HepG2 (cell line): ENCODE measurements around the gene CCM2. TPM values are rescaled to one million over a fixed set of nuclear protein-coding genes. Genes with fewer than 3 reads are reported as not detected.

Experiments
- ATAC-seq: fragments of 200-7000 bp; cut with Tn5 transposase; 3 replicates; pipeline ENCODE4 v1.9.1; 2020; ENCODE audit warnings: mild to moderate bottlenecking, moderate library complexity
- BruUV-seq: library from RNA; stranded (reverse); fragments of 400-500 nt; replicated peaks from 2 replicates; lab custom pipeline; 2021; lab: Mats Ljungman, UMichigan
- CTCF ChIA-PET: fragments of 300-600 bp; formaldehyde crosslinking; extraction: SDS; loops from one replicate; lab custom pipeline; 2021; ENCODE audit warnings: low total read pairs, inconsistent platforms, low intra/inter-chr PET ratio; lab: Yijun Ruan, JAX
- POLR2A ChIA-PET: fragments of 350-600 bp; sonication (Branson Sonifier 250); formaldehyde crosslinking; loops from one replicate; lab custom pipeline; 2020; ENCODE audit warnings: antibody characterized with exemption, inconsistent platforms; lab: Yijun Ruan, JAX
- DNase-seq: peaks from one replicate; pipeline ENCODE4 v3.0.0-alpha.2; 2015; ENCODE audit warnings: low spot score
- FAIRE-seq: peaks from 3 replicates; lab custom pipeline; 2011; peaks lifted over from hg19 to GRCh38; lab: Jason Lieb, UNC
- H2AFZ ChIP-seq: one replicate; pipeline ENCODE4 v1.6.1; 2011; ENCODE audit warnings: low read length, inconsistent platforms
- H3K27ac ChIP-seq: fragments of 300-600 bp; 3 replicates; pipeline ENCODE4 v1.8.0; 2011; ENCODE audit warnings: mixed run types, mild to moderate bottlenecking, mixed read lengths, low read length, inconsistent platforms; ENCODE audit not compliant: insufficient read depth; ENCODE audit errors: extremely low read length
- H3K27me3 ChIP-seq, 2 experiments: fragments of 200-600 bp in 1 of 2; 2 replicates in 1 of 2; 3 replicates in 1 of 2; pipeline versions ENCODE4 v1.6.0 to v1.8.0; 2011; ENCODE audit warnings: low read length in 2 of 2, mild to moderate bottlenecking in 2 of 2, moderate library complexity in 2 of 2, inconsistent platforms in 1 of 2; ENCODE audit not compliant: insufficient read depth in 2 of 2, control insufficient read depth in 1 of 2
- H3K36me3 ChIP-seq, 2 experiments: fragments of 200-600 bp in 1 of 2; replicated peaks in 1 of 2; 2 replicates in 1 of 2; 3 replicates in 1 of 2; pipeline versions ENCODE4 v1.5.1 to v1.8.0; 2011; ENCODE audit warnings: low read length in 2 of 2, inconsistent platforms in 1 of 2; ENCODE audit not compliant: insufficient read depth in 2 of 2, control insufficient read depth in 1 of 2
- H3K4me1 ChIP-seq: 2 replicates; pipeline ENCODE4 v1.5.1; 2012; ENCODE audit warnings: low read length, inconsistent platforms; ENCODE audit not compliant: insufficient read depth
- H3K4me2 ChIP-seq: 2 replicates; pipeline ENCODE4 v1.6.0; 2011; ENCODE audit warnings: low read depth, low read length, inconsistent platforms
- H3K4me3 ChIP-seq, 3 experiments: fragments of 200-600 bp in 1 of 3; sonication (generic), shearing (Covaris generic) in 1 of 3; replicated peaks in 1 of 3; 2 replicates each; pipeline ENCODE4 v1.5.1; 2011 to 2016; ENCODE audit warnings: low read length in 3 of 3, inconsistent platforms in 2 of 3, low read depth in 2 of 3, mild to moderate bottlenecking in 2 of 3, control low read depth in 1 of 3, mixed read lengths in 1 of 3; ENCODE audit not compliant: insufficient read depth in 1 of 3
- H3K79me2 ChIP-seq: one replicate; pipeline ENCODE4 v1.6.1; 2011; ENCODE audit warnings: low read length, inconsistent platforms; ENCODE audit not compliant: insufficient read depth
- H3K9ac ChIP-seq: 2 replicates; pipeline ENCODE4 v1.6.0; 2011; ENCODE audit warnings: mild to moderate bottlenecking, low read depth, low read length, inconsistent platforms; ENCODE audit not compliant: insufficient read depth
- H3K9me3 ChIP-seq: 2 replicates; pipeline ENCODE4 v1.5.1; 2012; ENCODE audit warnings: mild to moderate bottlenecking, low read length
- H4K20me1 ChIP-seq: 2 replicates; pipeline ENCODE4 v1.6.0; 2011; ENCODE audit warnings: inconsistent platforms, mild to moderate bottlenecking, low read length, moderate library complexity; ENCODE audit not compliant: insufficient read depth
- JDP2 ChIP-seq: sonication (generic); formaldehyde crosslinking; IDR thresholded peaks from 2 replicates; pipeline ENCODE4 v1.8.1; 2022; ENCODE audit warnings: missing genetic modification reagents, borderline replicate concordance
- MLLT10 ChIP-seq: sonication (generic); formaldehyde crosslinking; IDR thresholded peaks from 2 replicates; pipeline ENCODE4 v1.4.0; 2020; ENCODE audit warnings: missing genetic modification reagents
- THAP8 ChIP-seq: sonication (generic); formaldehyde crosslinking; IDR thresholded peaks from 2 replicates; pipeline ENCODE4 v1.5.1; 2020; ENCODE audit warnings: missing genetic modification reagents, mild to moderate bottlenecking, borderline replicate concordance
- TRAFD1 ChIP-seq: sonication (generic); formaldehyde crosslinking; IDR thresholded peaks from 2 replicates; pipeline ENCODE4 v1.5.1; 2020; ENCODE audit warnings: missing genetic modification reagents, mild to moderate bottlenecking, borderline replicate concordance
- ZNF747 ChIP-seq: sonication (generic); formaldehyde crosslinking; IDR thresholded peaks from 2 replicates; pipeline ENCODE4 v1.8.1; 2023; ENCODE audit warnings: missing genetic modification reagents, mild to moderate bottlenecking, borderline replicate concordance
- ZNF777 ChIP-seq: sonication (generic); formaldehyde crosslinking; IDR thresholded peaks from 2 replicates; pipeline ENCODE4 v1.4.0; 2020; ENCODE audit warnings: missing genetic modification reagents
- WGBS: methylation state at CpG from one replicate; pipeline ENCODE4 v1.1.6; 2017; ENCODE audit warnings: low lambda C conversion rate; 5-methylcytosine and 5-hydroxymethylcytosine counted together
- in situ Hi-C: cut with HindIII; loops from 2 replicates; pipeline ENCODE4 v1.10.0; 2017; ENCODE audit warnings: low pct_unique_long_range_greater_than_20kb; ENCODE audit not compliant: extremely low pct_ligation_motif_present
- intact Hi-C: fragments of 100-400 bp; cut with micrococcal nuclease; formaldehyde crosslinking; loops from one replicate; pipeline ENCODE4 v1.10.0; 2022; ENCODE audit not compliant: unreplicated experiment
- polyA plus RNA-seq, 8 experiments: library from polyadenylated mRNA; depleted of rRNA in 3 of 8; stranded (reverse) in 7 of 8; unstranded in 1 of 8; fragments of >200 nt; fragmentation: Illumina TruSeq in 4 of 8; extraction: Trizol in 4 of 8; gene quantifications; 2 replicates each; pipeline versions ENCODE4 v1.2.1 to v1.2.3, GENCODE V29; 2011 to 2016; ENCODE audit warnings: low read depth in 4 of 8, missing spikeins in 1 of 8, mixed read lengths in 1 of 8; ENCODE audit not compliant: insufficient read depth in 1 of 8
- total RNA-seq, 5 experiments: library from RNA; depleted of rRNA; stranded (reverse); fragments of >200 nt; fragmentation: Illumina TruSeq; extraction: Trizol; gene quantifications; 2 replicates each; pipeline ENCODE4 v1.2.3, GENCODE V29; 2016; ENCODE audit warnings: low read depth in 1 of 5
- TF ChIP-seq, protein P1 (sequence below): sonication (generic); formaldehyde crosslinking; IDR thresholded peaks from 2 replicates; pipeline ENCODE4 v1.4.0; 2020; ENCODE audit warnings: missing genetic modification reagents, borderline replicate concordance
- TF ChIP-seq, protein P2 (sequence below): sonication (generic); formaldehyde crosslinking; IDR thresholded peaks from 2 replicates; pipeline ENCODE4 v1.5.0; 2020; ENCODE audit warnings: missing genetic modification reagents

Gene CCM2
- total and polyA plus RNA-seq, 2 of the 13 experiments (the other 11 are each of a cell fraction or from before 2014, with no cell fraction given) = 13.7 to 15.8 TPM

DNA sequence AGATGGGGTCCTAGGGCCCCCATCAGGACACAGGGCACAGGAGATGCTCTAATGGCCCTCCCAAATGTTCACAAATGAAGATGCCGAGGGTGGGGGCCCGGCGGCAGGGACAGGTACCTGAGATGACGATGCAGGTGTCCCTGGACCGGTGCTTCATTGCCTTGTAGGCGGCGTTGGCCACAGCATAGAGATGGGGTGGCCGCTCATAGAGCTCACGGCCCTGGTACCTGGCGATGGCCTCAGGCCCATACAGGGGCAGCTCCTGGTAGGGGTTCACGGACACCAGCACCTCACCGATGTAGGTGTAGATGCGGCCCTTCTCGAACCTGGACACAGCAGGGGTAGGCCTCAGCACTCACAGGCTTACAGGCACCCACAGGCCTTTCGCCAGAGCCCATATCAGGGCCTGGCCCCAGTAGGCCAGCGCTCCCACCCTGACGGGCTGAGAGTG is 23.2 kb upstream of the CCM2 start:
- no peak for ATAC-seq
- TF ChIP-seq MLLT10 (CRISPR knock-in tag) (no peak), JDP2 (CRISPR knock-in tag) (no peak), ZNF777 (CRISPR knock-in tag) (no peak), ZNF747 (CRISPR knock-in tag) (no peak), THAP8 (CRISPR knock-in tag) (no peak), TRAFD1 (CRISPR knock-in tag) (no peak)
- TF ChIP-seq, protein P1, sequence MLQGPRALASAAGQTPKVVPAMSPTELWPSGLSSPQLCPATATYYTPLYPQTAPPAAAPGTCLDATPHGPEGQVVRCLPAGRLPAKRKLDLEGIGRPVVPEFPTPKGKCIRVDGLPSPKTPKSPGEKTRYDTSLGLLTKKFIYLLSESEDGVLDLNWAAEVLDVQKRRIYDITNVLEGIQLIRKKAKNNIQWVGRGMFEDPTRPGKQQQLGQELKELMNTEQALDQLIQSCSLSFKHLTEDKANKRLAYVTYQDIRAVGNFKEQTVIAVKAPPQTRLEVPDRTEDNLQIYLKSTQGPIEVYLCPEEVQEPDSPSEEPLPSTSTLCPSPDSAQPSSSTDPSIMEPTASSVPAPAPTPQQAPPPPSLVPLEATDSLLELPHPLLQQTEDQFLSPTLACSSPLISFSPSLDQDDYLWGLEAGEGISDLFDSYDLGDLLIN (CRISPR knock-in tag) = no peak
- TF ChIP-seq, protein P2, sequence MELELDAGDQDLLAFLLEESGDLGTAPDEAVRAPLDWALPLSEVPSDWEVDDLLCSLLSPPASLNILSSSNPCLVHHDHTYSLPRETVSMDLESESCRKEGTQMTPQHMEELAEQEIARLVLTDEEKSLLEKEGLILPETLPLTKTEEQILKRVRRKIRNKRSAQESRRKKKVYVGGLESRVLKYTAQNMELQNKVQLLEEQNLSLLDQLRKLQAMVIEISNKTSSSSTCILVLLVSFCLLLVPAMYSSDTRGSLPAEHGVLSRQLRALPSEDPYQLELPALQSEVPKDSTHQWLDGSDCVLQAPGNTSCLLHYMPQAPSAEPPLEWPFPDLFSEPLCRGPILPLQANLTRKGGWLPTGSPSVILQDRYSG = no peak
- 20% methylated on average over 1 of the region's 17 CpGs for WGBS
- H3K36me3 ChIP-seq = no peaks in the 10 kb centered on the region
- intact Hi-C loops (no loop called here), in situ Hi-C loops (no loop called here)
- ChIA-PET POLR2A (no interaction called here), CTCF (no interaction called here)
- H3K27ac ChIP-seq = no peak overlapping the region
- no peaks in the 10 kb centered on the region for H3K9me3 ChIP-seq
- no peak for FAIRE-seq
- H3K9ac ChIP-seq = no peak overlapping the region
- H4K20me1 ChIP-seq = no peaks in the 10 kb centered on the region
- no TSS peak for BruUV-seq
- H3K79me2 ChIP-seq = no peaks in the 10 kb centered on the region
- peaks cover 43% of the 10 kb centered on the region for H3K4me1 ChIP-seq
- no peak overlapping the region for H3K4me3 ChIP-seq
- H3K4me2 ChIP-seq = no peak overlapping the region
- no peak overlapping the region for H2AFZ ChIP-seq
- peaks cover 4 to 5% of the 10 kb centered on the region in 2 experiments; a peak in 2 of 5 replicates for H3K27me3 ChIP-seq
- DNase-seq = no peak
